Endothelial cell of umbilical vein (primary cell): ENCODE results near the gene CYP2S1.

ENCODE experiments used
- CTCF ChIP-seq, 2 donors: IDR thresholded peaks; 1 replicate in 1 of 2; 2 replicates in 1 of 2; pipeline ENCODE4 v1.5.1; 2011; ENCODE audit warnings: low read length in 2 of 2, mild to moderate bottlenecking in 2 of 2, moderate library complexity in 2 of 2, control low read depth in 1 of 2, inconsistent platforms in 1 of 2, low read depth in 1 of 2; ENCODE audit not compliant: insufficient read depth in 1 of 2; ENCODE audit errors: extremely low read depth in 1 of 2
- POLR2A ChIP-seq: IDR thresholded peaks from 2 replicates; pipeline ENCODE4 v1.6.1; 2012; ENCODE audit warnings: low read depth, mild to moderate bottlenecking, control low read depth, low read length

- TF ChIP-seq CTCF (IDR thresholded peaks at IDR 0.05; ENCODE audit: extremely low read depth in 1 of 2, insufficient read depth in 1 of 2, low read depth in 1 of 2, low read length in 2 of 2) (no peak), POLR2A (peak; percentile 56)
These were observed 47.0 kb downstream of the CYP2S1 start for GRCh38 chr19:41239961-41240574.
